Measurements from ENCODE around the gene DOK3.

DOK3 gene

GRCh38 chr5:177471610-177472356, 37.8 kb downstream of the DOK3 start:
- no peak for FAIRE-seq
- no peak for DNase-seq (ENCODE audit: insufficient read length, low spot score)
- no peak for TF ChIP-seq CTCF (IDR thresholded peaks at IDR 0.05; ENCODE audit: insufficient read depth, missing control alignments)

GRCh38 chr5:177470759-177471536, 38.7 kb downstream of the DOK3 start:
- DNase-seq (ENCODE audit: insufficient read length, low spot score) (no peak), FAIRE-seq (no peak)
- TF ChIP-seq CTCF (IDR thresholded peaks at IDR 0.05; ENCODE audit: insufficient read depth, missing control alignments) = no peak

- FAIRE-seq (no peak), DNase-seq (ENCODE audit: insufficient read length, low spot score) (no peak)
- TF ChIP-seq CTCF (IDR thresholded peaks at IDR 0.05; ENCODE audit: insufficient read depth, missing control alignments) = no peak
Measured at GRCh38 chr5:177469750-177470525, 39.7 kb downstream of the DOK3 start.

GRCh38 chr5:177468685-177469628, 40.7 kb downstream of the DOK3 start:
- DNase-seq (ENCODE audit: insufficient read length, low spot score) = no peak
- TF ChIP-seq CTCF (IDR thresholded peaks at IDR 0.05; ENCODE audit: insufficient read depth, missing control alignments) = no peak
- FAIRE-seq = no peak

GRCh38 chr5:177468329-177468684, 41.3 kb downstream of the DOK3 start:
- no peak for TF ChIP-seq CTCF (IDR thresholded peaks at IDR 0.05; ENCODE audit: insufficient read depth, missing control alignments)
- DNase-seq (ENCODE audit: insufficient read length, low spot score) (no peak), FAIRE-seq (no peak)

- FAIRE-seq = no peak
- TF ChIP-seq CTCF (IDR thresholded peaks at IDR 0.05; ENCODE audit: insufficient read depth, missing control alignments) = no peak
- no peak for DNase-seq (ENCODE audit: insufficient read length, low spot score)
Measured at GRCh38 chr5:177467436-177467835, 42.2 kb downstream of the DOK3 start.
